ENCODE results near the gene TACC2. TPM values are rescaled to one million over a fixed set of nuclear protein-coding genes. Genes with fewer than 3 reads are reported as not detected.

The TACC2 gene
- total RNA-seq, 1 donor from 2014 or later: 377 TPM

DNA sequence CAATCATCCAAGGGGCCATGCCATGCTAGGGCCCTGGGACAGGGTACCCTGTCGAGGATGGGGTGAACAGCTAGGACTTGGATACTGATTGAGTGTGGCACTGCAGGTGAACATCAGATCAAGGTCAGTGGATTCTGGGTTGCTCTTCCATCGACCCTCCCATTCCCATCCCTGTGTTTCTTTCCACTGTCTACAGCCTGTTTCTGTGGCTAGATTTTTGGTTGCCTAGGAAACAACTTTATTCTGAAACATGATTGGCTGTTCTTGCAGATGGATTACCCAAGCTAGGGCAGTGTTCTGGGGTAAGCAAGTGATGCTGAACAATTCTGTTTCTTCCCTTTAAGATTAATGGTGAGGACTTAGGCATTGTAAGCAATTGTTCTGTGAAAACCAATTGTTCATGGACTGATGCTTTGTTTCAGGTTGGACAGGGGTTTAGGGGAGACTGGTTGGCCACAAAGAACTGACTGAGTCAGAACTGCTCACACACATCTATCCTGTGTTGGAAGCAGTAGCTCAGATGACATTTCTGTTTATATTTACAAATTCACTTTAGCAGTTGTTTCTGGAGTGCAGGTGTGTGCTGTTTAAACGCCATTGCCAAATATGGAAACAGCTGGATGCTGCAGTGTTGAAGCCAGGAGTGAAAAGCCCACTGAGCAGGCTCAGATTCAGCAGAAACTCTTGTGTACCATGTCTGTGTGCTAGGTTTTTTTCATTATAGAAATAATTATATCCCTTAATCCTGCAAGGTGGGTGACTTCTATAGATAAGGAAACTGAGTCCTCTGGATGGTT is 179.8 kb downstream of the TACC2 start:
- DNase-seq: no peak
- no peak for ATAC-seq
- intact Hi-C loops (cut with micrococcal nuclease): no loop called here

DNA sequence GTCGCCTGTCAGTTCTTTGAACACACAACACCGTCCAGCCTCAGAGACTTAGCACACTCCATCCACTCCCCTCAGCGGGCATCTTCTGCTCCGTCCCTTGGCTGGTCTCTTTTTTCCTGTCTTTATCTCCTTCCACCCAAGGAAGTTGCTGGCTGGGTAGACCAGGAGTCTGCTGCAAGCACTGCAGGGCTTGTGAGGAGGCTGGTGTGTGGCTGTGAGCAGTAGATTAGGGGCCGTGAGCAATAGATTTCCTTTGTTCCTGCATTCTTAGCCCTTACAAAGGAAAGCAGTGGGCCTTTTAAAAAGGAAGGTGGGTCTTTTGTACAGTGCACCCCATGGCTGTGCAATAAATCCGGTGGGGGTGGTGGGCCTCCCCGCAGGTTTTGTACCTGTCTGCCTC is 181.8 kb downstream of the TACC2 start:
- intact Hi-C loops (cut with micrococcal nuclease): no loop called here
- no peak for DNase-seq
- no peak for ATAC-seq

DNA sequence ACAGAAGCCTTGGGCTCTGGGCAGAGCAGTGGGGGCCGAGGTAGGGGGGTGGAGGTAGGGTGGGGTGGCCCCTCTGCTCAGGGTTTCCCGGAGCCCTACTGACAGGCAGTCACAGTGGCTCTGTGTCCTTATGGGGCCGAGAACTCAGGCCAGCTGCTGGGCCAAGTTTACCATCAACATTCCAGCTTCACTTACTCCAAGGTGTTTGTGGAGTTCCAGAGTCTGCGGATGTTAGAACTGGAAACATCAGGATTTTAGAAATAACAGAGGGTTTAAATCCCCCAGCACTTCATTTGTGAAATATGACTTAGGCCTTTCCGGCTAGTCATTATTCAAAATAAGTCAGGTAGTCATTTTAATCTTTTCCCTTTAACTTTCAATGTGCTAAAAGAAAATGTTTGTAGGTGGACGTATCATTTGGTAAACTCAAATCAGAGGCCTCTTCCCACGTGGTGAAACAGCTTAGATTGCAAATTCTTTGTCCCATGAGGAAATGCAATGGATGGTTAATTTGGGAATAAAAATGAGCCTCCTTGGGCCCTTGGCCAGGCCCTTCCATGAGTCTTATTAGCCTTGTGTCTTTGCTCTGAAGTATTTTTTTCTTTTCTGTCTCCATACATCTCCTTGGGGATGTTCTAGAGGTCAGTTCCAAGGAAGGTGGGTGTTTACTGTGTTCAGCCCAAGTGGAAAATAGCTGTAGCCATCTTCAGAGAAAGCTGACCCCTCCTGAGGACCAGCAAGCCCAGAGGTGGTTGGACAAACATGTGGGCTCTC is 182.5 kb downstream of the TACC2 start:
- intact Hi-C loops (cut with micrococcal nuclease): no loop called here
- DNase-seq: no peak
- ATAC-seq: peak; percentile 6

DNA sequence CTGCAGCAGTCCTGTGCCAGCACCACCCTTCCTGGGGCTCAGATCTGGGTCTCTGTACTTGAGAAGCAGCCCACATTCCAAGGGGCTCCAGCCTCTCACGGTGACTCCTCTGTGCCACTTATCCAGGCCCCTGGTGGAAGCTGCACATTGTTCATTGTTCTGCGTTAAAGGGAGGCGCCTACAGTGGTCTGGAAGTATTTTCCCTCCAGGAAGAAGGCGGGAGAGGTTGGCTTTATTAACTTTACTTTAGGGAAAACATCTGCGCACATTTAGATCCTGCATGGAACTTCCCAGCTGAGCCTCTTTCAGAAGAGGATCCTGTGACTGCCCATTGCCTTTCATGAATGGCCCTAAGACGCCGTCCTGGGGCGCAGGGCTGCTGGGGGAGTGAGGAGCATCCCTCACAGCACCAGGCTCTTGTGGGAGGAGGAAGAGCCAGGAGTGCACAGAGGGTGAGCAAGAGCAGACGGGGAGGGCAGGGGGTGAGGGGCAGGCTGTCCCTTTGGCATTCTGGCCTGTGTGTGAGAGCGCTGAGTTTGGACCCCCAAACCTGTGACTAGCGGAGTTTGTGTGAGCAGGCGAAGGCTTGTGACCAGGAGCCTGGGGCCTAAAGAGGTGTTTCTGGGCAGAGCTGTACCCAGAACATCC is 183.5 kb downstream of the TACC2 start:
- intact Hi-C loops (cut with micrococcal nuclease): no loop called here
- ATAC-seq: peak; percentile 10
- DNase-seq: no peak

DNA sequence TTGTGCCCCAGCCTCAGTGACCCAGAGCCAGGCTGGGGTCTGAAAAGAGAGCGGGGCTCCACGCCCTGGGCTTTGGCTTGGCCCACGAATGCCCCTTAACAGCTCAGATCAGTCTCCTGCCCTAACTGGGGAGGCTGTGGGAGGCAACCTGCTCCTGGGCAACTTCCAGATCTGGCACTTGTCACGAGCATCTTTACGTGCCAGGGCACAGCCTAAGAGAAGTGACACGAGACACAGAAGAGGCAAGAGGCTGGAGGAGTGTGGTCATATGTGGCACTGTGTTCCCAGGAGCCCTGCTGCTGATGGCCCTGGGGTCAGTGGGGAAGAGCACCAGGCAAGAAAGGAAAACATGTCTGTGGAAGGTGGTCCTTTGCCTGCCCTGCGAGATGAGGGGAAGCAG is 184.4 kb downstream of the TACC2 start:
- DNase-seq: peak; percentile 66
- ATAC-seq: peak; percentile 87
- intact Hi-C loops (cut with micrococcal nuclease): no loop called here

DNA sequence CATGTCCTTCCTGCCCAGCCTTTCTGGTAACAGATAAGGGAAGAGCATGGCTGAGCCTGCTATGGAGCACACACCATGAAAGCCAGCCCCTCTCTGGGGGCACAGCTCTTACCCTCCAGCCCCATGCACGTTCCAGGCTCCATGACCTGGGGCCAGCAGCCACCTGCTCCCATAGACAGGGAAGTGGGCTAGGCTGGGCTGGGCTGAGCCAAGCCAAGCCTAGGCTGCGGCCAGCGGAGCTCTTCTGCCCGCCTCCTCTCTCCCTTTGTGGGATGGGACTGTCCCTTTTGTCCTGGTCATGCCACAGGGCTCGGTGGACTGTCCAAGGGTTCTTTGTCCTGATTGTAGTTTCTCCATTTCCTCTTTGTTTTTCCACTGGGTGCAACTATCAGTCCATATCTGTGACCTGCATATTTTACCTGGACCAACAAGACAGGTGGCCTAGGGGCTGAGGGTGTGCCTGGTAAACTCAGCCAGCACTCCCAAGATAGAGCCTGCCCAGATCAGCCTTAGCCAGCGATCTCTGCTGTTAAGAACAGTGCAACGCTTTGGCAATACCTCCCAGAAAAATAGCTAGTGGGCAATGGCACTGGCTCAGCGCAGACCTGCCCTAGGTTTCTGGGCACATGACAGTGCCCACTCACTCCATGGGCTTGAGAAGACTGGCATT is 184.9 kb downstream of the TACC2 start:
- DNase-seq (no peak), ATAC-seq (peak; percentile 11)
- intact Hi-C loops (cut with micrococcal nuclease): no loop called here

DNA sequence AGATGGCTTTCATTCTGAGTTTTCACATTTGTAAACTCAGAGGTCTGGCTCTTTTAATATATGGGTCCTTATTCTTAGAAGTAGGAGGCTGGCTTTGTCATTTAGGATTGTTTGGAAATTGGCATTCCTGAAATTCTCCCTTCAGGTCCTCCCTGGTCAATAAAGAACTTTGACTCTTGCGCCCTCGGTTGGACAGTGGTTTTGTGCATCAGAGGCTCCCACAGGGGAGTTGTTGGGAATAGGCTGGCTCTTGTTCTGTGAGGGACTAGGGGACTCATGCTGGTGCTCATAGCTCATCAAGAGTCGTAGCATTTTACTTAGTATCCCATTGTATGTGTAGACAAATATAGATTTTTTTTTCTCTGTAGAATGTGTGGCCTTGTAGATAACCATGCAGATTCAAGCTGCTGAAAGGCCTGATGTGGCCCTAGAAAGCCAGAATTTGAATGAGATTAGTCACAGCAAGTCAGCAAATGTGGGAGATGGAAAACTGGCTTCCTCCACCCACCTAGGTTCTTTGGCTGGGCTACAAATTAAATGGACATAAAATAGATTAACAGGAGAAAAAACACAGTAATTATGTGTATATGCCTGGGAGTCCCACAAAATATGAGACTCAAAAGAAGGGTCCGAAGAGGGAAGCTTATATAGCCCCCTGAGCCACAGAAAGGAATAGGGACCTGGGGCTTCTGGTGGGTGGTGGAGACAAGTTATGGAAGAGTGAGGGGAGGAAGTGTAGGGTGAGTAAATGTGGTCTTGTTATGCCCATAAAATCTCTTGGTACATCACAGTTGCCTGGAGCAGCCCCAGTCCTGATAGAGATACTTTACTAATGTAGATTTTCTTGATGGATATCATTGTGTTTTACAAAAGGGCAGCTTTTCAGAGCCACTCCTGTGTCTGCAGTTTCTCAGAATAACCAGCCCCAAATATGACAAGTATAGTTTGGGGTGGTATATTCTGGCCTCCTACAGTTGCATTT is 187.6 kb downstream of the TACC2 start:
- ATAC-seq (no peak), DNase-seq (no peak)
- intact Hi-C loops (cut with micrococcal nuclease): no loop called here

DNA sequence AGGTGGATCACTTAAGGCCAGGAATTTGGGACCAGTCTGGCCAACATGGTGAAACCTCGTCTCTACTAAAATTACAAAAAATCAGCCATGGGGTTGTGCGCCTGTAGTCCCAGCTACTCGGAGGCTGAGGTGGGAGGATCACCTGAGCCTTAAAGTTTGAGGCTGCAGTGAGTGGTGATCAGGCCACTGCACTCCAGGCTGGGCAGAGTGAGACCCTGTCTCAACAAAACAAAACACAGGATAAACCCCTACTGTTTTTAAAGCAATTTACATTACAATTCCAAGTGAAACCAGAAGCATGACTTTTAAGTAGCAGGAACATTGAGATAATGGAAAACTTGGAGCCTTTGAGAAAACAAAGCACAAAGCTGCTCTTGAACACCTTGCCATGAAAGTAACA is 189.7 kb downstream of the TACC2 start:
- no peak for ATAC-seq
- intact Hi-C loops (cut with micrococcal nuclease): no loop called here
- no peak for DNase-seq

DNA sequence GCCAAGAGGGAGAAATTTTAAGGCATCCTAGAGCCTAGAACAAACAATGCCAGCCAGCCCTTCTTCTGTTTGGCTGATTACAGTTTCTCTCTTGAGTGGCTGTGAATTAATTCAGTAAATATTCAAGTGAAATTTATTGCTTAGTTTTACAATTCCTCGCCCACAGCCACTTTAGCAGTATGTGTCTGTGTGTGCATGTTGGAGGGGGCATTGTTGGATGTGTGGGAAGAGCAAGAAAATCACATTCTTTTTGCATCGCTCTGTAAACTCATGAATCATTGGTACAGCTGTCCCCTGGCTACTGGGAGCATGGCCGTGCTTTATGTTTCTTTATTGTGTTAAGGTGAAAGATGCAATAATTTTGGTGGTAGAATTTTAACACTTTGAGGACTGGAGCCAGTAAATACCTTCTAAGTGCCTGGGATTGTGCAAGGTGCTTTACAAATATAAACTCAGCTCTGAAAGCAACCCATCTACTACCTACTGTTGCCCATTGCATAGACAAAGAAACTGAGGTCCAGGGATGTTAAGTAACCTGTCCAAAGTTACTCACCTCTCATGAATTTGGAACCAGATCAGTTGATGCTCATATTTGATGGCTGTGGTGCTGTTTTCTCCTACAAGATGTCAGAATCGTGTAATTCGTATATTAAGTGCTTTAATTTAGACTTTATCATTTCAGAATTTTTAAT is 192.2 kb downstream of the TACC2 start:
- DNase-seq (no peak), ATAC-seq (no peak)
- intact Hi-C loops (cut with micrococcal nuclease): no loop called here

DNA sequence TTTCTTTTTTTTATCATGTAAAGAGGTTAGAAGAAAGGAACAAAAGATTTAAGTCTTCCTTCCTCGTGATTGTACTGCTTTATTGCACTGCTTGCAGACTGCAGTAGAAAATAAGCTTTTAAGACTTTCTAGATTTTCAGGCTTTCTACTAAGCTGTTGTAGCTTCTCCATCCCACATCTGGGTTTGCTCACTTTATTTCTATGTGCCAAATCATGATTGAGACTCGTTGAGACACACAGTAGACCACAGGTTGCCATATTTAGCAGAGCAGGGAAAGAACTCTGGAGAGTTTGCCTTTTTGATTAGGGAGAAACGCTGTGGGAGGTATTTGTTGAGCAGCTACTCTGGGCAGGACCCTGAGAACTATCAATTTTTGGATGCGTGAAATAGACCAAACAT is 192.9 kb downstream of the TACC2 start:
- intact Hi-C loops (cut with micrococcal nuclease): no loop called here
- DNase-seq (no peak), ATAC-seq (peak; percentile 7)

DNA sequence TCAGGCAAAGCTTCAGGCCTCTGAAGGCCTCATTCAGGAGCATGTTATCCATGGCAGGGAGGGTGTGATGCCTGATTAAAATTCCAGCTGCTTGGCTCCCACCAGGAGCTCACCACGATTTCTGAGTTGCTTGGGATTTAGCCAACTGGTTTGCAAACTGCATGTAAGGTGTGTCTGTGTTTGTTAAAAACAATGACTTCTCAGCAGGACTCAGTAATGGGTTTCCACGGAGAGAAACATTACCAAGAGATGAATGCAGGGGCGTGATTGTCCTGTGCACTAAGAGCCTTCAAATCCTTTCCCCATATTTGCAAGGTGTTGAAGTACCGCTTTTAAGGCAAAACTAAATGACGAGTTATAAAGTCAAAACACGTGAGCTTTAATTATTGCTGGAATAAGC is 193.3 kb downstream of the TACC2 start:
- intact Hi-C loops (cut with micrococcal nuclease): no loop called here
- ATAC-seq (peak; percentile 10), DNase-seq (no peak)

DNA sequence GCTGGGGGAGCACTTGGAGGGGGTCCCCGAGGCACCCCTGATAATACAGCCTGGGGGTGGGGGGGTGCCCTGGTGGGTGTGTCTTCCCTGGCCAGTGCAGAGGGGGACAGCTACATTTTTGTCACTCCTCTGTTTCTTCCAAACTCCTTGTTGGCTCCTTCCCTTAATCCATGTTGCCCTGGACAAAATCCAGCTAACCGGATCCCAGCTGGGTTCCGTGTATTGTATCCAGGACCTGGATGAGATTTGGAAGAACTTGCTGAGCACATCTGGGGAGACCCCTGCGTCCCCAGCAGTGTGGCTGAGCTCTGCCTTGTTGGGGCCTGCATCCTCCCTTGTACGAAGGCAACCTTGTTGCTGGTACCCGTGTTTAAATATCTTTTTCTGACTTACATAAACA is 195.3 kb downstream of the TACC2 start:
- DNase-seq (no peak), ATAC-seq (no peak)
- intact Hi-C loops (cut with micrococcal nuclease): no loop called here

DNA sequence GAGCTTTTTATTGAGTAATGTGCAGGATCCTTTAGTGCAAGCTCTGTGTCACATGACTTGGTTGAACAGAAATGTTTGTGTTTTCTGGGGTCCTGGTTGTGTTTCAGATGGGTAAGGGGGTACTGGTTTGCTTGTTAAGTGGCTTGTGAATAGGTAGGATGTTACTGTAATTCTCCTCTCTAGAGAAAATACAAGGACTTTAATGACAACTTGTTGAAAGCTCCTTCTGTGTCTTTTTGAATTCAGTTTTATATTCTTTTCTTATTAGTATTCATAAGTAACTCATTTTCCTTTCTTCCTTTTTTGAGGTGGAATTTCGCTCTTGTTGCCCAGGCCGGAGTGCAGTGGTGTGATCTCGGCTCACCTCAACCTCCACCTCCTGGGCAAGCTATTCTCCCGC is 196.7 kb downstream of the TACC2 start:
- intact Hi-C loops (cut with micrococcal nuclease): no loop called here
- ATAC-seq: no peak
- no peak for DNase-seq

DNA sequence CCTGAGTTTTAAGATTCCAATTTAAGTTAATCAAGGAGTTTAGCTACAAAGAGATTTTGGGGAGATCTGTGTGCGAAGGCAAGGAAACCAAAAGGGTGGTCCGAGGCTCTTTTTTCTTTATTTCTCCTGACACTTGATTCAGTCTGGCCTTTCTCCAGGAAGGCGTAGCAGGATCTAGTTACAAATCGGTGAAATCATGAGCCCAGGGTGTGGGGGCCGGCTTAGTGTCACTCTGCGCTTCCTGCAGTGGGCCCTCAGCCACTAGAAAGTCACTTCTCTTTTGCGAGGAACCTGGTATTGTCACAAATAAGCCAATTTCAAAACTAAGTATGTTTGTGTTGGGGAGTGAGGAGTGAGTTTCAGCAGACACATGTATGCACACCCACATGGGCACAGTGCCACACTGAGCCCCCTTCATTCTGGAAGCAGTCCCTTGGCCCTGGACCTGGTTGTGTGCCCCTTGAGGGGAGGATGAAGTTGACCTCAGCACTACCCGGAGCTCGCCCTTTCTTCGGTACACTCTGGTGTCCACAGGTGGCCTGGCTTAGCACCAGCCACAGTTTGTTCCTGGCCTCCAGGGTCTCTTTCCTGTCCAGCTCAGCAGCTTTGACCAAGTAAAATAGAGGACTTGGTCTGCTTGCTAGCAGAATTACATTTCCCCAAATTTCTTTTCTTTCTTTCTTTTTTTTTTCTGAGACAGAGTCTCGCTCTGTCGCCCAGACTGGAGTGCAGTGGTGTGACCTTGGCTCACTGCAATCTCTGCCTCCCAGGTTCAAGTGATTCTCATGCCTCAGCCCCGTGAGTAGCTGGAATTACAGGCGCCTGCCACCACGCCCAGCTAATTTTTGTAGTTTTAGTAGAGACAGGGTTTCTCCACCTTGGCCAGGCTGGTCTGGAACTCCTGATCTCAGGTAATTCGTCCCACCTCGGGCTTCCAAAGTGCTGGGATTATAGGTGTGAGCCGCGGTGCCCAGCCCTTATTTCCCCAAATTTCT is 198.2 kb downstream of the TACC2 start:
- intact Hi-C loops (cut with micrococcal nuclease): no loop called here
- ATAC-seq (peak; percentile 54), DNase-seq (no peak)

DNA sequence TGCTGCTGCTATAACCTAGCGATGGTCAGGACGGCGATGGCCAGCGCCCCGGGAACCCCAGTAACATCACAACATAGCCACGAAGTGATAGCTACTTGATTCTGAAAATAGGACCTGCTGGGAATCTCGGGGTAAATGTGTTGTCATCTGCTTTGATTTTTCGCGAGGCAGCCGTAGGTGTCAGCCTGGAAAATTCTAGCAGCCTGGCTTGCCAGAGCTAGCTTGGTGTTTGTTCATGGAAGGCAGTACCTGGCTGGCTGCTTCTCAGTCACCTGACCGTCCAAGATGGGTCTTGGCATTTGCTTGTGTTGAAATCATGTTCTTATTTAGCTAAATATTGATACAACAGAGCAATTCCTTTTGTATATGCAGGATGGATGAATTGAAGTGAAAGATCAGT is 199.7 kb downstream of the TACC2 start:
- intact Hi-C loops (cut with micrococcal nuclease): no loop called here
- DNase-seq (no peak), ATAC-seq (peak; percentile 10)

DNA sequence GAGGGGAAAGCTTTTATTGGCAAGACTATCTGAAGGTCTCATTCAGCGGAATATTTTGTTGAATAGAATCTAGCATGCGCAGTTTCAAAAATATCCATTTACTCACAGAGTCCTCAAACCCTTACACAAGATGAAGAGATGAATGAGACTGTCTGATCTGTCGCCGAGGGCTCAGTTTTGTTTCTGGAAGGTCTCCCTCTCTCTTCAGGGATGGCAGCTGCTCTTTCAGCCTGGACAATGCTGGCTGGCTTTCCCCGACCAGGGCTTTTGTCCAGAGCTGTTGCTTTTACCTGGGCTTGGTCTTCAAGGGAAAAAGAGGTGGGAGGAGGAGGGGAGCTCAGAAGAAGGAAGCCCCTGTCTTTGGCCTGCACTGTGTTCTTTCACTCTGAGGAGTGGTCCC is 200.2 kb downstream of the TACC2 start:
- DNase-seq (no peak), ATAC-seq (no peak)
- intact Hi-C loops (cut with micrococcal nuclease): no loop called here
